Body of pancreas (tissue), 4 donors: Measurements from ENCODE around the gene NPW.

Source experiments
- POLR2A ChIP-seq, 3 donors: fragments of 450-650 bp; IDR thresholded peaks; one replicate each; pipeline ENCODE4 v1.6.1; 2016; ENCODE audit warnings: antibody characterized with exemption in 3 of 3, mild to moderate bottlenecking in 2 of 3
- TF ChIP-seq, protein P1 (sequence below), 7 experiments: fragments of 450-650 bp in 4 of 7; fragments of 200-600 bp in 3 of 7; sonication (generic) in 3 of 7; IDR thresholded peaks; one replicate each; pipeline ENCODE4 v1.5.1; 2016 to 2019; ENCODE audit warnings: antibody characterized with exemption in 7 of 7

DNA sequence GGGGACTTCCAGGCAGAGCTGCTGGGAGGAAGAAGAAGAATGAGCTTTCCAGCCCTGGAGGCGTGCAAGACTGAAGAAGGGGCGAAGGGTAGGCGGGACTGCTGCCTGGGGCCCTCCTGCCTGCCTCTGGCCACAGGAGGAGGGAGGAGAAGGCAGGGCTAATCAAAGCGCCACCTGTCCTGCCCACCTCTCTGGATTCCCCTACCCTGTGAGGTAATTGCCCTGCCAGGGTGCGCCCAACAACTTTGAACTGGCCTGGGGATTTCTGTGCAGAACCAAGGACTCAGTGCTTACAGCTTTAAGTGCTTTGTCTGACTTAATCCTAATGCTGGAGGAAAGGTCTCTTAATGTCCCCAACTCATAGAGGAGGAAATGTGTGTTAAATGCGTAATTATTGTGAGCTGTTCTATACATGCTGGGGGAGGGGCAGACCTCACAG, 38.2 kb upstream of the NPW start, which contains the start of gene NOXO1:
- TF ChIP-seq POLR2A (IDR thresholded peaks at IDR 0.05): no peak
- TF ChIP-seq, protein P1, sequence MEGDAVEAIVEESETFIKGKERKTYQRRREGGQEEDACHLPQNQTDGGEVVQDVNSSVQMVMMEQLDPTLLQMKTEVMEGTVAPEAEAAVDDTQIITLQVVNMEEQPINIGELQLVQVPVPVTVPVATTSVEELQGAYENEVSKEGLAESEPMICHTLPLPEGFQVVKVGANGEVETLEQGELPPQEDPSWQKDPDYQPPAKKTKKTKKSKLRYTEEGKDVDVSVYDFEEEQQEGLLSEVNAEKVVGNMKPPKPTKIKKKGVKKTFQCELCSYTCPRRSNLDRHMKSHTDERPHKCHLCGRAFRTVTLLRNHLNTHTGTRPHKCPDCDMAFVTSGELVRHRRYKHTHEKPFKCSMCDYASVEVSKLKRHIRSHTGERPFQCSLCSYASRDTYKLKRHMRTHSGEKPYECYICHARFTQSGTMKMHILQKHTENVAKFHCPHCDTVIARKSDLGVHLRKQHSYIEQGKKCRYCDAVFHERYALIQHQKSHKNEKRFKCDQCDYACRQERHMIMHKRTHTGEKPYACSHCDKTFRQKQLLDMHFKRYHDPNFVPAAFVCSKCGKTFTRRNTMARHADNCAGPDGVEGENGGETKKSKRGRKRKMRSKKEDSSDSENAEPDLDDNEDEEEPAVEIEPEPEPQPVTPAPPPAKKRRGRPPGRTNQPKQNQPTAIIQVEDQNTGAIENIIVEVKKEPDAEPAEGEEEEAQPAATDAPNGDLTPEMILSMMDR (IDR thresholded peaks at IDR 0.05): no peak
